T-helper 2 cell treated with Interferon-gamma antibody and Interleukin-4, amounts not matched to agents 5 μg/mL and 100 μg/mL, for 36 hours (primary cell): ENCODE data around the gene DNM3.

Experiments used
- DNase-seq: peaks from one replicate; pipeline ENCODE4 v3.0.0; 2021; ENCODE audit warnings: low spot score
- H3K27ac Mint-ChIP-seq: one replicate; pipeline ENCODE4 v1.8.0; 2021; ENCODE audit warnings: mild to moderate bottlenecking, mixed read lengths
- H3K27me3 Mint-ChIP-seq: one replicate; pipeline ENCODE4 v1.8.0; 2021; ENCODE audit warnings: low read depth, mixed read lengths
- H3K36me3 Mint-ChIP-seq: one replicate; pipeline ENCODE4 v1.8.0; 2021; ENCODE audit warnings: low read depth, mixed read lengths
- H3K4me1 Mint-ChIP-seq: one replicate; pipeline ENCODE4 v1.8.0; 2021; ENCODE audit warnings: low read depth, mixed read lengths
- H3K4me3 Mint-ChIP-seq: one replicate; pipeline ENCODE4 v1.8.0; 2022; ENCODE audit warnings: mild to moderate bottlenecking, moderate library complexity, mixed read lengths
- H3K9me3 Mint-ChIP-seq: one replicate; pipeline ENCODE4 v1.8.0; 2021; ENCODE audit warnings: mixed read lengths

DNM3 gene

GRCh38 chr1:172265905-172266304, 424.6 kb downstream of the DNM3 start:
- H3K4me3 Mint-ChIP-seq, result no peak overlapping the region
- H3K27ac Mint-ChIP-seq, result no peak overlapping the region
- no peaks in the 10 kb centered on the region for H3K27me3 Mint-ChIP-seq
- H3K36me3 Mint-ChIP-seq, result peaks cover 14% of the 10 kb centered on the region
- no peak for DNase-seq
- H3K4me1 Mint-ChIP-seq, result peaks cover 22% of the 10 kb centered on the region
- peaks cover 25% of the 10 kb centered on the region for H3K9me3 Mint-ChIP-seq

GRCh38 chr1:172266528-172267174, 425.4 kb downstream of the DNM3 start:
- Mint-ChIP-seq H3K36me3 (peaks cover 7% of the 10 kb centered on the region), H3K4me3 (no peak overlapping the region), H3K27me3 (no peaks in the 10 kb centered on the region), H3K4me1 (peaks cover 28% of the 10 kb centered on the region), H3K9me3 (peaks cover 18% of the 10 kb centered on the region), H3K27ac (no peak overlapping the region)
- DNase-seq, result peak; percentile 69

- Mint-ChIP-seq H3K27me3 (no peaks in the 10 kb centered on the region), H3K36me3 (peaks cover 2% of the 10 kb centered on the region), H3K4me1 (peaks cover 35% of the 10 kb centered on the region), H3K27ac (no peak overlapping the region), H3K4me3 (no peak overlapping the region), H3K9me3 (peaks cover 8% of the 10 kb centered on the region)
- no peak for DNase-seq
Measured at GRCh38 chr1:172268237-172268636, 426.9 kb downstream of the DNM3 start.

GRCh38 chr1:172269084-172269483, 427.8 kb downstream of the DNM3 start:
- Mint-ChIP-seq H3K27me3 (no peaks in the 10 kb centered on the region), H3K4me1 (peaks cover 44% of the 10 kb centered on the region), H3K9me3 (no peaks in the 10 kb centered on the region), H3K27ac (peak overlapping the region; percentile 94), H3K36me3 (peaks cover under 1% of the 10 kb centered on the region), H3K4me3 (peak overlapping the region; percentile 56)
- no peak for DNase-seq

GRCh38 chr1:172269644-172270043, 428.3 kb downstream of the DNM3 start:
- DNase-seq, result peak; percentile 43
- no peaks in the 10 kb centered on the region for H3K9me3 Mint-ChIP-seq
- H3K36me3 Mint-ChIP-seq, result peaks cover 1% of the 10 kb centered on the region
- no peaks in the 10 kb centered on the region for H3K27me3 Mint-ChIP-seq
- H3K4me1 Mint-ChIP-seq, result peaks cover 48% of the 10 kb centered on the region
- H3K4me3 Mint-ChIP-seq, result peak overlapping the region; percentile 56
- peak overlapping the region; percentile 94 for H3K27ac Mint-ChIP-seq

- Mint-ChIP-seq H3K27ac (peak overlapping the region; percentile 94), H3K9me3 (no peaks in the 10 kb centered on the region), H3K36me3 (peaks cover 1% of the 10 kb centered on the region), H3K27me3 (no peaks in the 10 kb centered on the region), H3K4me1 (peaks cover 50% of the 10 kb centered on the region), H3K4me3 (peak overlapping the region; percentile 78)
- DNase-seq, result peak; percentile 17
Measured at GRCh38 chr1:172270605-172271004, 429.3 kb downstream of the DNM3 start.

GRCh38 chr1:172272087-172272486, 430.8 kb downstream of the DNM3 start:
- Mint-ChIP-seq H3K4me1 (peaks cover 50% of the 10 kb centered on the region), H3K9me3 (no peaks in the 10 kb centered on the region), H3K36me3 (peaks cover 1% of the 10 kb centered on the region), H3K4me3 (no peak overlapping the region), H3K27ac (no peak overlapping the region), H3K27me3 (no peaks in the 10 kb centered on the region)
- DNase-seq, result no peak

GRCh38 chr1:172273647-172274396, 432.5 kb downstream of the DNM3 start:
- peak; percentile 35 for DNase-seq
- peak overlapping the region; percentile 57 for H3K4me3 Mint-ChIP-seq

GRCh38 chr1:172275478-172275877, 434.2 kb downstream of the DNM3 start:
- Mint-ChIP-seq H3K4me1 (peaks cover 31% of the 10 kb centered on the region), H3K4me3 (no peak overlapping the region), H3K9me3 (peaks cover 4% of the 10 kb centered on the region), H3K36me3 (peaks cover 5% of the 10 kb centered on the region), H3K27ac (no peak overlapping the region), H3K27me3 (no peaks in the 10 kb centered on the region)
- no peak for DNase-seq

More at GRCh38 chr1:172273647-172274396, 432.5 kb downstream of the DNM3 start:
- H3K4me1 Mint-ChIP-seq, result peaks cover 44% of the 10 kb centered on the region
- peaks cover 1% of the 10 kb centered on the region for H3K36me3 Mint-ChIP-seq
- H3K27ac Mint-ChIP-seq, result peak overlapping the region; percentile 87
- no peaks in the 10 kb centered on the region for H3K9me3 Mint-ChIP-seq
- no peaks in the 10 kb centered on the region for H3K27me3 Mint-ChIP-seq

GRCh38 chr1:172276120-172276818, 435.0 kb downstream of the DNM3 start:
- no peak for DNase-seq
- Mint-ChIP-seq H3K4me1 (peaks cover 26% of the 10 kb centered on the region), H3K27ac (no peak overlapping the region), H3K27me3 (no peaks in the 10 kb centered on the region), H3K36me3 (peaks cover 5% of the 10 kb centered on the region), H3K4me3 (no peak overlapping the region), H3K9me3 (peaks cover 4% of the 10 kb centered on the region)

- Mint-ChIP-seq H3K27ac (no peak overlapping the region), H3K9me3 (peaks cover 8% of the 10 kb centered on the region), H3K27me3 (no peaks in the 10 kb centered on the region), H3K4me1 (peaks cover 20% of the 10 kb centered on the region), H3K36me3 (peaks cover 6% of the 10 kb centered on the region), H3K4me3 (no peak overlapping the region)
- no peak for DNase-seq
Measured at GRCh38 chr1:172277275-172277674, 436.0 kb downstream of the DNM3 start.

GRCh38 chr1:172277989-172278388, 436.7 kb downstream of the DNM3 start:
- peaks cover 17% of the 10 kb centered on the region for H3K4me1 Mint-ChIP-seq
- peaks cover 10% of the 10 kb centered on the region for H3K9me3 Mint-ChIP-seq
- H3K4me3 Mint-ChIP-seq, result no peak overlapping the region
- no peaks in the 10 kb centered on the region for H3K27me3 Mint-ChIP-seq
- peaks cover 6% of the 10 kb centered on the region for H3K36me3 Mint-ChIP-seq
- H3K27ac Mint-ChIP-seq, result no peak overlapping the region
- DNase-seq, result no peak

- H3K36me3 Mint-ChIP-seq, result peaks cover 6% of the 10 kb centered on the region
Measured at GRCh38 chr1:172278478-172278877, 437.2 kb downstream of the DNM3 start.

More at GRCh38 chr1:172278478-172278877, 437.2 kb downstream of the DNM3 start:
- no peak for DNase-seq
- peaks cover 10% of the 10 kb centered on the region for H3K9me3 Mint-ChIP-seq
- H3K4me3 Mint-ChIP-seq, result no peak overlapping the region
- H3K27ac Mint-ChIP-seq, result no peak overlapping the region
- peaks cover 13% of the 10 kb centered on the region for H3K4me1 Mint-ChIP-seq
- no peaks in the 10 kb centered on the region for H3K27me3 Mint-ChIP-seq
